Endothelial cell of umbilical vein (primary cell): ENCODE measurements around the gene TMEFF2. TPM values are rescaled to one million over a fixed set of nuclear protein-coding genes. Genes with fewer than 3 reads are reported as not detected.

ENCODE experiments used
- BruUV-seq: library from RNA; stranded (reverse); fragments of 400-500 nt; replicated peaks from 2 replicates; lab custom pipeline; 2021; lab: Mats Ljungman, UMichigan
- CTCF ChIA-PET: fragments of 300-600, 350-600 bp; sonication (Branson Sonifier 250); formaldehyde crosslinking; loops from one replicate; lab custom pipeline; 2021; ENCODE audit warnings: antibody characterized with exemption, inconsistent platforms; lab: Charles Lee
- POLR2A ChIA-PET: fragments of 300-600, 350-600 bp; sonication (Branson Sonifier 250); formaldehyde crosslinking; loops from one replicate; lab custom pipeline; 2021; ENCODE audit warnings: antibody characterized with exemption, inconsistent platforms; lab: Charles Lee
- DNase-seq: peaks from one replicate; pipeline ENCODE4 v3.0.0-alpha.2; 2011; ENCODE audit warnings: low read depth, low spot score
- FAIRE-seq: peaks from 2 replicates; lab custom pipeline; 2011; peaks lifted over from hg19 to GRCh38; lab: Jason Lieb, UNC
- H2AFZ ChIP-seq: 2 replicates; pipeline ENCODE4 v1.6.0; 2012; ENCODE audit warnings: low read depth, low read length, control low read depth, inconsistent platforms
- H3K27ac ChIP-seq: 2 replicates; pipeline ENCODE4 v1.5.1; 2011; ENCODE audit warnings: low read depth, mild to moderate bottlenecking, control low read depth, low read length, moderate library complexity; ENCODE audit not compliant: insufficient read depth
- H3K27me3 ChIP-seq, 2 experiments: 2 replicates each; pipeline versions ENCODE4 v1.6.0 to v1.6.1; 2011; ENCODE audit warnings: low read length in 2 of 2, mixed read lengths in 1 of 2; ENCODE audit not compliant: control insufficient read depth in 2 of 2, insufficient read depth in 2 of 2
- H3K36me3 ChIP-seq, 2 experiments: 2 replicates in 1 of 2; 3 replicates in 1 of 2; pipeline ENCODE4 v1.5.1; 2011; ENCODE audit warnings: low read length in 2 of 2, mild to moderate bottlenecking in 1 of 2, moderate library complexity in 1 of 2; ENCODE audit not compliant: control insufficient read depth in 2 of 2, insufficient read depth in 2 of 2; ENCODE audit errors: extremely low read depth in 1 of 2
- H3K4me1 ChIP-seq: 3 replicates; pipeline ENCODE4 v1.5.1; 2011; ENCODE audit warnings: mild to moderate bottlenecking, low read length; ENCODE audit not compliant: control insufficient read depth, insufficient read depth; ENCODE audit errors: extremely low read depth
- H3K4me2 ChIP-seq: 2 replicates; pipeline ENCODE4 v1.6.1; 2011; ENCODE audit warnings: low read length, control low read depth, mixed read lengths; ENCODE audit not compliant: insufficient read depth
- H3K4me3 ChIP-seq, 3 experiments: fragments of 200-600 bp in 1 of 3; sonication (generic), shearing (Covaris generic) in 1 of 3; replicated peaks in 1 of 3; 2 replicates each; pipeline ENCODE4 v1.5.1; 2011 to 2016; ENCODE audit warnings: control low read depth in 3 of 3, low read length in 3 of 3, mild to moderate bottlenecking in 2 of 3, inconsistent platforms in 1 of 3, low read depth in 1 of 3, moderate library complexity in 1 of 3; ENCODE audit not compliant: insufficient read depth in 1 of 3
- H3K79me2 ChIP-seq: 2 replicates; pipeline ENCODE4 v1.6.0; 2012; ENCODE audit warnings: low read length, inconsistent platforms; ENCODE audit not compliant: control insufficient read depth, insufficient read depth
- H3K9ac ChIP-seq: replicated peaks from 2 replicates; pipeline ENCODE3; 2011; ENCODE audit warnings: low read length, control low read depth; ENCODE audit not compliant: insufficient read depth; ENCODE audit errors: extremely low read depth
- H3K9me1 ChIP-seq: replicated peaks from 3 replicates; pipeline ENCODE4 v1.6.0; 2011; ENCODE audit warnings: mild to moderate bottlenecking, low read length; ENCODE audit not compliant: control insufficient read depth, insufficient read depth; ENCODE audit errors: extremely low read depth
- H3K9me3 ChIP-seq: replicated peaks from 2 replicates; pipeline ENCODE4 v1.5.1; 2012; ENCODE audit warnings: low read length, inconsistent platforms; ENCODE audit not compliant: control insufficient read depth, insufficient read depth
- H4K20me1 ChIP-seq: replicated peaks from 2 replicates; pipeline ENCODE3; 2011; ENCODE audit warnings: mild to moderate bottlenecking, low read length; ENCODE audit not compliant: control insufficient read depth, insufficient read depth; ENCODE audit errors: extremely low read depth
- CTCF ChIP-seq, 2 donors: IDR thresholded peaks; 1 replicate in 1 of 2; 2 replicates in 1 of 2; pipeline ENCODE4 v1.5.1; 2011; ENCODE audit warnings: low read length in 2 of 2, mild to moderate bottlenecking in 2 of 2, moderate library complexity in 2 of 2, control low read depth in 1 of 2, inconsistent platforms in 1 of 2, low read depth in 1 of 2; ENCODE audit not compliant: insufficient read depth in 1 of 2; ENCODE audit errors: extremely low read depth in 1 of 2
- EZH2 ChIP-seq: IDR thresholded peaks from 2 replicates; pipeline ENCODE4 v1.6.1; 2012; ENCODE audit warnings: borderline replicate concordance, low read depth, mild to moderate bottlenecking, moderate library complexity, low read length, inconsistent platforms; ENCODE audit not compliant: severe bottlenecking
- FOS ChIP-seq: IDR thresholded peaks from 2 replicates; pipeline ENCODE4 v1.6.1; 2011; ENCODE audit warnings: mild to moderate bottlenecking, low read length, moderate library complexity, borderline replicate concordance; ENCODE audit not compliant: insufficient read depth
- GATA2 ChIP-seq: IDR thresholded peaks from 2 replicates; pipeline ENCODE4 v1.7.0; 2011; ENCODE audit warnings: low read depth, mild to moderate bottlenecking, moderate library complexity, mixed read lengths, low read length; ENCODE audit not compliant: insufficient read length, insufficient read depth
- JUN ChIP-seq: IDR thresholded peaks from 2 replicates; pipeline ENCODE4 v1.6.1; 2011; ENCODE audit warnings: borderline replicate concordance, low read depth; ENCODE audit not compliant: insufficient read length, insufficient read depth
- MYC ChIP-seq: IDR thresholded peaks from one replicate; pipeline ENCODE4 v1.6.1; 2011; ENCODE audit warnings: mild to moderate bottlenecking, low read depth, low read length
- POLR2A ChIP-seq: IDR thresholded peaks from 2 replicates; pipeline ENCODE4 v1.6.1; 2012; ENCODE audit warnings: low read depth, mild to moderate bottlenecking, control low read depth, low read length
- POLR2AphosphoS5 ChIP-seq: IDR thresholded peaks from 2 replicates; pipeline ENCODE4 v1.6.1; 2012; ENCODE audit warnings: low read depth, mild to moderate bottlenecking, control low read depth, low read length, moderate library complexity; ENCODE audit not compliant: insufficient read depth
- dilution Hi-C: fragments of 300-500 bp; cut with MboI; formaldehyde crosslinking; loops from one replicate; pipeline ENCODE4 v1.15.0; 2019; ENCODE audit warnings: low sequenced_read_pairs; ENCODE audit not compliant: extremely low pct_ligation_motif_present
- intact Hi-C: fragments of 100-400 bp; cut with micrococcal nuclease; formaldehyde crosslinking; loops from one replicate; pipeline ENCODE4 v1.10.0; 2022
- polyA plus RNA-seq, 4 experiments: library from polyadenylated mRNA; depleted of rRNA in 3 of 4; stranded (reverse) in 3 of 4; unstranded in 1 of 4; fragments of >200 nt; gene quantifications; 2 replicates each; pipeline versions ENCODE4 v1.2.1 to v1.2.3, GENCODE V29; 2011 to 2012; ENCODE audit warnings: missing spikeins in 1 of 4
- total RNA-seq: library from RNA; stranded (reverse); gene quantifications from 2 replicates; pipeline ENCODE4 v1.2.3, GENCODE V29; 2021
- TF ChIP-seq, protein P1 (sequence below): IDR thresholded peaks from 2 replicates; pipeline ENCODE4 v1.6.1; 2011; ENCODE audit not compliant: insufficient read depth, insufficient read length

Gene TMEFF2
- total and polyA plus RNA-seq, 2 donors (not counting 3 experiments of a cell fraction or from before 2014, with no cell fraction given): 0.18 to 0.20 TPM

DNA sequence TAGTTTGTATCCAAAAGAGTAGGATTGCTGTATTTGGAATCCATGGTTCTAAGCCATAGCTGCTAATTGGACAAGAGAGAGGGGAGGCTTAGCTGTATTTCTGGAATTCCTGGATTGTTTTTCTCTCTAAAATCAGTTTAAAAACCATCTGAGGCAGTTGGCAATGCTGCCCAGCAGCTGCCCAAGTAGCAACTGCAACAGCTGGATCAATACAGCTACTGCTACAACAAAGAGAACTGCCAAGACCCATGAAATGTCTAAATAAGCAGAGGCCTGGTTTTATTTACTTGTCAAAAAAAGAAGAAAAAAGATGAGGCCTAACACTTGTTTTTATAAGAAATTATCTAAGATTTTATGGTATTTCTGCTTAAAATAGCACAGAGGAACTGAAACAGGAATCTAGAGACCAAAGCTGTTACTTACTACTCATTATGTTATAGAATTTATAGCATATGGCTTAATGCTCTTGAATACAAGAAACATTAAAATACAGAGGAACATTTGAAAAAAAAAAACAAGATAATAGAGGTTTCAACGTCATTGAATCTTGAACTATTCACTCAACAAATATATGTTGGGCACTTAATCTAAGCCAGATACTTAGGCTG, 39.1 kb downstream of the TMEFF2 start:
- no peak overlapping the region for H3K9ac ChIP-seq
- no peak overlapping the region for H2AFZ ChIP-seq
- no peak for DNase-seq
- CTCF ChIA-PET: interaction anchor here (1.3 to 1.7 kb wide), 2 partner anchors 49 to 343 kb away, joined by 4 read pairs; no protein-coding TSS in a partner anchor
- TF ChIP-seq CTCF (IDR thresholded peaks at IDR 0.05; ENCODE audit: extremely low read depth in 1 of 2, insufficient read depth in 1 of 2, low read depth in 1 of 2, low read length in 2 of 2): no peak
- TF ChIP-seq POLR2AphosphoS5: no peak
- TF ChIP-seq POLR2A: no peak
- TF ChIP-seq, protein P1, sequence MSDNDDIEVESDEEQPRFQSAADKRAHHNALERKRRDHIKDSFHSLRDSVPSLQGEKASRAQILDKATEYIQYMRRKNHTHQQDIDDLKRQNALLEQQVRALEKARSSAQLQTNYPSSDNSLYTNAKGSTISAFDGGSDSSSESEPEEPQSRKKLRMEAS: no peak
- TF ChIP-seq FOS: no peak
- no peak for TF ChIP-seq GATA2
- TF ChIP-seq JUN: no peak
- no peak for TF ChIP-seq MYC
- no peak for TF ChIP-seq EZH2
- POLR2A ChIA-PET: interaction anchor here (0.7 kb wide), 1 partner anchor 226 kb away, joined by 3 read pairs; no protein-coding TSS in a partner anchor
- H3K9me1 ChIP-seq: no peaks in the 10 kb centered on the region
- no TSS peak for BruUV-seq
- no peaks in the 10 kb centered on the region for H3K4me1 ChIP-seq
- no peak overlapping the region for H3K4me2 ChIP-seq
- intact Hi-C loops (no loop called here), dilution Hi-C loops (no loop called here)
- H4K20me1 ChIP-seq: no peaks in the 10 kb centered on the region
- no peaks in the 10 kb centered on the region for H3K27me3 ChIP-seq
- no peaks in the 10 kb centered on the region for H3K9me3 ChIP-seq
- H3K36me3 ChIP-seq: no peaks in the 10 kb centered on the region
- no peak overlapping the region for H3K4me3 ChIP-seq
- H3K27ac ChIP-seq: no peak overlapping the region
- no peaks in the 10 kb centered on the region for H3K79me2 ChIP-seq
- no peak for FAIRE-seq
